SH-SY5Y (cell line): ENCODE results near the gene FKBP15.

ENCODE experiments used
- GATA2 ChIP-seq: IDR thresholded peaks from 2 replicates; pipeline ENCODE4 v1.6.1; 2011; ENCODE audit warnings: mild to moderate bottlenecking, low read depth, low read length
- GATA3 ChIP-seq: IDR thresholded peaks from 2 replicates; pipeline ENCODE4 v1.6.1; 2011; ENCODE audit warnings: low read depth, mild to moderate bottlenecking, low read length, moderate library complexity

The FKBP15 gene

GRCh38 chr9:113176803-113177202, 44.3 kb downstream of the FKBP15 start:
- TF ChIP-seq GATA2, result no peak

GRCh38 chr9:113173341-113173740, 47.7 kb downstream of the FKBP15 start:
- no peak for TF ChIP-seq GATA3
- TF ChIP-seq GATA2, result no peak

- TF ChIP-seq GATA2 (no peak), GATA3 (no peak)
These were observed 52.3 kb downstream of the FKBP15 start for GRCh38 chr9:113168809-113169208.

GRCh38 chr9:113166039-113166438, 55.0 kb downstream of the FKBP15 start:
- TF ChIP-seq GATA2 (no peak), GATA3 (no peak)

- TF ChIP-seq GATA3 (no peak), GATA2 (no peak)
These were observed 56.4 kb downstream of the FKBP15 start for GRCh38 chr9:113164536-113165300.

GRCh38 chr9:113163001-113163400, 58.1 kb downstream of the FKBP15 start:
- no peak for TF ChIP-seq GATA2
- TF ChIP-seq GATA3, result no peak

GRCh38 chr9:113160571-113160970, 60.5 kb downstream of the FKBP15 start:
- TF ChIP-seq GATA2, result no peak
- TF ChIP-seq GATA3, result no peak

GRCh38 chr9:113158446-113158845, 62.6 kb downstream of the FKBP15 start:
- TF ChIP-seq GATA2 (no peak), GATA3 (no peak)

GRCh38 chr9:113156880-113157279, 64.2 kb downstream of the FKBP15 start:
- TF ChIP-seq GATA3 (no peak), GATA2 (no peak)

GRCh38 chr9:113155911-113156588, 65.0 kb downstream of the FKBP15 start:
- no peak for TF ChIP-seq GATA3
- TF ChIP-seq GATA2, result no peak

- TF ChIP-seq GATA3 (no peak), GATA2 (no peak)
These were observed 66.1 kb downstream of the FKBP15 start for GRCh38 chr9:113154946-113155345.

- TF ChIP-seq GATA2 (no peak), GATA3 (no peak)
These were observed 66.6 kb downstream of the FKBP15 start for GRCh38 chr9:113154471-113154870.

- no peak for TF ChIP-seq GATA3
- no peak for TF ChIP-seq GATA2
These were observed 67.5 kb downstream of the FKBP15 start for GRCh38 chr9:113153599-113153998.

- TF ChIP-seq GATA2 (no peak), GATA3 (no peak)
These were observed 68.4 kb downstream of the FKBP15 start for GRCh38 chr9:113152699-113153098.

- TF ChIP-seq GATA2, result no peak
- TF ChIP-seq GATA3, result no peak
These were observed 69.1 kb downstream of the FKBP15 start for GRCh38 chr9:113151696-113152630.
